Measurements from ENCODE around the gene TCF7L2.

The TCF7L2 gene

GRCh38 chr10:113024930-113025329 lies 74.9 kb downstream of the TCF7L2 start:
- H3K36me3 ChIP-seq (ENCODE audit: control insufficient read depth, low read length) = no peaks in the 10 kb centered on the region
- no peak overlapping the region for H3K4me2 ChIP-seq (ENCODE audit: low read length)
- no peaks in the 10 kb centered on the region for H3K9me2 ChIP-seq (replicated peaks; ENCODE audit: control insufficient read depth, low read length)
- no peaks in the 10 kb centered on the region for H3K9me3 ChIP-seq (ENCODE audit: control insufficient read depth, insufficient read depth, low read length)
- no peak for TF ChIP-seq CTCF (IDR thresholded peaks at IDR 0.05; ENCODE audit: low read depth, low read length, poor library complexity, severe bottlenecking)
- no peak for TF ChIP-seq EZH2phosphoT487 (IDR thresholded peaks at IDR 0.05; ENCODE audit: borderline replicate concordance, low read length)
- H3K4me3 ChIP-seq (ENCODE audit: low read length) = no peak overlapping the region
- peaks cover 5% of the 10 kb centered on the region; the same call in 1 of the 2 replicates for H3K4me1 ChIP-seq (ENCODE audit: control insufficient read depth, low read length)
- H3F3A ChIP-seq (ENCODE audit: control insufficient read depth, insufficient read depth) = no peaks in the 10 kb centered on the region
- H3K79me2 ChIP-seq (ENCODE audit: control insufficient read depth, low read length) = no peaks in the 10 kb centered on the region
- no peak overlapping the region for H3K27ac ChIP-seq (ENCODE audit: low read depth, low read length)
- 0 out of 2 replicates have a peak, but pooled peaks cover 4% of the 10 kb centered on the region for H3K27me3 ChIP-seq (ENCODE audit: control insufficient read depth, low read length)
- peaks cover 5% of the 10 kb centered on the region; the same call in 1 of the 2 replicates for H4K20me1 ChIP-seq (ENCODE audit: control insufficient read depth, insufficient read depth, low read depth, low read length)

GRCh38 chr10:113025487-113025886 lies 75.4 kb downstream of the TCF7L2 start:
- no peak for TF ChIP-seq EZH2phosphoT487 (IDR thresholded peaks at IDR 0.05; ENCODE audit: borderline replicate concordance, low read length)
- no peak for TF ChIP-seq CTCF (IDR thresholded peaks at IDR 0.05; ENCODE audit: low read depth, low read length, poor library complexity, severe bottlenecking)
- H3K4me3 ChIP-seq (ENCODE audit: low read length) = no peak overlapping the region
- 0 out of 2 replicates have a peak, but pooled peaks cover 4% of the 10 kb centered on the region for H3K27me3 ChIP-seq (ENCODE audit: control insufficient read depth, low read length)
- no peak overlapping the region for H3K27ac ChIP-seq (ENCODE audit: low read depth, low read length)
- H3K4me2 ChIP-seq (ENCODE audit: low read length) = no peak overlapping the region
- H3K79me2 ChIP-seq (ENCODE audit: control insufficient read depth, low read length) = no peaks in the 10 kb centered on the region
- H3K9me3 ChIP-seq (ENCODE audit: control insufficient read depth, insufficient read depth, low read length) = no peaks in the 10 kb centered on the region
- no peaks in the 10 kb centered on the region for H3K36me3 ChIP-seq (ENCODE audit: control insufficient read depth, low read length)
- H3F3A ChIP-seq (ENCODE audit: control insufficient read depth, insufficient read depth) = no peaks in the 10 kb centered on the region
- peaks cover 5% of the 10 kb centered on the region; the same call in 1 of the 2 replicates for H4K20me1 ChIP-seq (ENCODE audit: control insufficient read depth, insufficient read depth, low read depth, low read length)
- no peaks in the 10 kb centered on the region for H3K9me2 ChIP-seq (replicated peaks; ENCODE audit: control insufficient read depth, low read length)
- H3K4me1 ChIP-seq (ENCODE audit: control insufficient read depth, low read length) = peaks cover 5% of the 10 kb centered on the region; the same call in 1 of the 2 replicates

- Histone ChIP-seq H3K4me2 (ENCODE audit: low read length) (no peak overlapping the region), H3K9me3 (ENCODE audit: control insufficient read depth, insufficient read depth, low read length) (no peaks in the 10 kb centered on the region), H3K4me3 (ENCODE audit: low read length) (no peak overlapping the region), H4K20me1 (ENCODE audit: control insufficient read depth, insufficient read depth, low read depth, low read length) (peaks cover 6% of the 10 kb centered on the region; the same call in 1 of the 2 replicates), H3F3A (ENCODE audit: control insufficient read depth, insufficient read depth) (no peaks in the 10 kb centered on the region), H3K4me1 (ENCODE audit: control insufficient read depth, low read length) (peaks cover 5% of the 10 kb centered on the region; the same call in 1 of the 2 replicates), H3K36me3 (ENCODE audit: control insufficient read depth, low read length) (no peaks in the 10 kb centered on the region), H3K9me2 (replicated peaks; ENCODE audit: control insufficient read depth, low read length) (no peaks in the 10 kb centered on the region), H3K27me3 (ENCODE audit: control insufficient read depth, low read length) (0 out of 2 replicates have a peak, but pooled peaks cover 4% of the 10 kb centered on the region), H3K27ac (ENCODE audit: low read depth, low read length) (no peak overlapping the region), H3K79me2 (ENCODE audit: control insufficient read depth, low read length) (no peaks in the 10 kb centered on the region)
- TF ChIP-seq CTCF (IDR thresholded peaks at IDR 0.05; ENCODE audit: low read depth, low read length, poor library complexity, severe bottlenecking) = no peak
- TF ChIP-seq EZH2phosphoT487 (IDR thresholded peaks at IDR 0.05; ENCODE audit: borderline replicate concordance, low read length) = no peak
These were observed 76.6 kb downstream of the TCF7L2 start for GRCh38 chr10:113026679-113027078.

All from DOHH2 (cell line).